ENCODE results near the gene SND1.

Gene SND1

GRCh38 chr7:127730658-127731276 is 78.8 kb downstream of the SND1 start:
- DNase-seq (ENCODE audit: low read depth in 2 of 2), result no peak

DNA sequence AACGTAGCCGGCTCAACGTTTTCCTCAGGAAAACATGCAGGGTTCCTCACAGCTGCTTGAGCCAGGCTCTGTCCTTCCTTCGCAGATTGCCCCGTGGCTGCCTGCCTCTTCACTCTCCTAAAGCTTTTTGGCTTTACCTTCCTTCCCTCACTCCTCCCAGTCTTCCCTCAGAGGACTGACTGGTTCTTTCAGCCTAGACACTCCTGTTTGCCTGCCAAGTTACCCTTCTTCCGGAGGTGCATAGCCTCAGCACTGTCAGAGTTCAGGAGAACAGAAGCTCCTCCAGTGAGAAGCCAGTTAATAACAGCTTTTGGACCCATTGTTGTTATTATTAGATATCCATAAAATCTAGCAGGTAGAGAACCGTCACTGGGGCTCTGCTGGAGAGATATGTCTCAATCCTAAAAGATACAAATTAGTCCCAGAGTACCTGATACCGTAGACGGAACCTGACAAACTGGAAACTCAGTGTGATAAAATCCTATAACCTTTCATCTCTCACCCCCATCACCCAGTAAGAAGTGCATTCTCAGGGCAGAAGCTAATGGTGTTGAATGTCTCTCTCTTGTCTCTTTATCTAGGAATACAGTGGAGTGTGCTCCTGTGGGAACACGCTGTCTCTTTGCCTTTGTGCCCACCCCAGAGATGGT is 79.6 kb downstream of the SND1 start:
- no peak for DNase-seq (ENCODE audit: low read depth in 2 of 2)

DNA sequence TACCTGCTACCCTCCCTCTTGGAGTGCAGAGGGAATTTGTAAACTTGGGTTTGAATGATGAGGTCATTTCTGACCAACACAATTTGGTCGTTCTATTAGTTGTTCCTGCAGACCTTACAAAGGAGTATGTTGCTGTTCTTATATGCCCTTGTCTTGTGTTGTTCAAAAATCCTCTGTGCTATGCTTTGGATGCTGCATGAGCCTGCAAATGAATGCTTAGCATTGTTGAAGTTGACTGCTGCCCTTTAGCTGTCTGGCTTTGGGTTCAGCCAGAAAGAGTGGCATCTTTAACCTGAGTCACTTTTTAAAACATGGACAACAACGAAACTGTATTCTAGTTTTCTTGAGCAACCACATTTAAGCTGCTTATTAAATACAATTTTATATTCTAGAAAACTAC is 80.3 kb downstream of the SND1 start:
- DNase-seq (ENCODE audit: low read depth in 2 of 2), result no peak

- DNase-seq (ENCODE audit: low read depth in 2 of 2), result no peak
Measured at GRCh38 chr7:127733986-127734385, 82.0 kb downstream of the SND1 start.

- no peak for DNase-seq (ENCODE audit: low read depth in 2 of 2)
Measured at GRCh38 chr7:127736511-127736910, 84.5 kb downstream of the SND1 start.

DNA sequence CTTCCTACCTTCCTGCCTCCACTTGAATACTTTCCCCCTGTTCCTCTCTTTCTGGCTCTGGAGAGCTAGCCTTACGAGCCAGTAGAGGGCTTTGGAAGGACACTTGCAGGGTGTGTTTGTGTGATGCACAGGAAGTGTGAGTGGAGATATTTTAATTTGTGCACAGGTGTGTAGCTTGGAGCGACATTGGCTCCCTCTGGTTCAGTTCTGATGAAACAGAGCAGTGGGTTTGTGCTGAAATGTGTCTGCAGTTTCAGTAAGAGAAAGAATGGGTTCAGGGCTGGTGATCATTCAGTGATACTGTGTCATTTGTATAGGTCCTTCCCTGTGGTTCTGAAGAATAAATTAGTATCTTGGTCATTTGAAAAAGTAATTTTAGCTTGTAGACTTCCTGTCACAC is 86.9 kb downstream of the SND1 start:
- no peak for DNase-seq (ENCODE audit: low read depth in 2 of 2)

DNA sequence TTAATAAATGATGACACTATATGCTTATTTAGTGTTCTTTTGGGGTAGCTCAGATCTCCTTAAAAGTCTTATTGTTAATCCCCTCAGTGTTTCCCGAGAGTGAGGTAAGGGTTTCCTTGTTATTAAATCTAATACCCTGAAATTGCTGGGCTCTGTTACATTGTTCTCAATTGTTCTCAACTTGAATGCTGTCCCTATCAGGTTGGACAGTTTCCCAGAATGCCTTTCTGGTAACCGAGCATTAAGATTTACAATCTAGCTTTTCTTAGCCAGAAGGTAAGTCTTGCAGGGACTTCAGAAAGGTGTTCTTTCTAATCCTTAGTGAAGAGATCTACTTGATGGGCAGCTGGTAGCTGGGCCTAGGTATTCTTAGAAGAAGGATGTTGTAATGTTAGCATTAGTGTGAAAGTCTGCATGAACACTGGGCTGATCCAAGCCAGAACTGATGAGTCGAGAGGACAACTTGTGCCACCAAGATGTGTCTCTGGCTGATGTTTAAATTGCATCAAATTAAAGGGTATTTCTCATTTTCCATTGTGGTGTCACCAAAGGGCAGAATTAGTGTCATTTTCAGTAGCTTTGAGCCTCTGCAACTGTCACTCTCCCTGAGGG is 89.9 kb downstream of the SND1 start:
- DNase-seq (ENCODE audit: low read depth in 2 of 2), result no peak

GRCh38 chr7:127745445-127745844 is 93.5 kb downstream of the SND1 start:
- DNase-seq (ENCODE audit: low read depth in 2 of 2), result no peak

- DNase-seq (ENCODE audit: low read depth in 2 of 2), result no peak
Measured at GRCh38 chr7:127751062-127751461, 99.1 kb downstream of the SND1 start.

GRCh38 chr7:127751490-127752448 is 99.8 kb downstream of the SND1 start:
- DNase-seq (ENCODE audit: low read depth in 2 of 2), result no peak

DNA sequence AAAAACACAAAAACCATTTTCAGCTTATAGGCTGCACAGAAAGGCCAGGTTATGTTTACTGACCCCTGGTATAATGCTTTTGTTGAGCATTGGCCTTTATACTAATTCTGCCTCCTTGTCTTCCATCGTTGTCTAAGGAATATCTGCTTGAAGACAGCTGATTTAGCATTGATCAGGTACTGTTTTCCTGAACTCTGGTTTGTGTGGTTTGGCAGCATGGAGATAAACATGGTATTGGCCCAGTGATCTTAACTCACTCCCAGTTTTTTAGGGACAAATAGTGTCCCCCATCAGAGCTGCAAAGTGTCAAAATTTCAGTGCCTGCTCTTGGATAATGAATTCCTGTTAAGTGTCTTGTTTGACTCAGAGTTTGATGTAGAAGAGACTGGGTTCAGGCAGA is 100.8 kb downstream of the SND1 start:
- no peak for DNase-seq (ENCODE audit: low read depth in 2 of 2)

- DNase-seq (ENCODE audit: low read depth in 2 of 2), result no peak
Measured at GRCh38 chr7:127754457-127754856, 102.5 kb downstream of the SND1 start.

DNA sequence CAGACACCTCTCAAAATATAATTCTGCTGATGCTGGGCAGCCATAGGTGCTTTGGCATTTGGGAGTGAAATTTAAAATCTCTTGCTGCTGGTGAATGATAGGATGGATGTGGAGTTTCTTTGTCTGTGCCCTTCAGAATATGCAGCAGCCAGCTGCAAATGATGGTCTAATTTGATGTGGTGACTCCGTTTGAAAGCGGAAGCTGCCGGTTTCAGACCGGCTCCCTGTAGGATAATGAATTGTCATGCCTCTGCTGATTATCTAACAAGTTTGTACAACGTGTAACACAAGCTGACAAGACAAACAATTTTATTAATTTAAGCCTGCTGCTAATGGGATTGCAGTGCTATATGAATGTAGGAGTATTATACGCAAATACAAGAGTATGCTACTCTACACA is 103.5 kb downstream of the SND1 start:
- DNase-seq (ENCODE audit: low read depth in 2 of 2), result no peak

DNA sequence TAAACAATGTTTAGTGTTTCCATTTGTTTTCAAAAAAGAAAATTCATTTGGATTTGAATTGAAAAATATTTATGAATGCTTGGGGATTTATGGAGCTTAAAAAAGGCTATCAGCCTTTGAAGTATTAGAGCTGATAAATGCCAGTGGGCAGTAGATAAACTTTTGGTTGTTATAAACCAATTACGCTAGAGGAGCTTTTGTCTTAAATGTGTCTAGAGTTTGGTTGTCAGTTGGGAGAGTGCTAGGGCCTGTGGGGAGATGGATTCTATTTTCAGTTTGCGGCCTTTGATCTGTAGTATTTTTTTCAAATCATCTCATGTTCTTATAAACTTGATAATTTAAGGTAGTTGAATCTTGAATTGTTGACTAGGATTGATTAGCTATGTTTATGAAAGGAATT is 104.0 kb downstream of the SND1 start:
- DNase-seq (ENCODE audit: low read depth in 2 of 2), result no peak

DNA sequence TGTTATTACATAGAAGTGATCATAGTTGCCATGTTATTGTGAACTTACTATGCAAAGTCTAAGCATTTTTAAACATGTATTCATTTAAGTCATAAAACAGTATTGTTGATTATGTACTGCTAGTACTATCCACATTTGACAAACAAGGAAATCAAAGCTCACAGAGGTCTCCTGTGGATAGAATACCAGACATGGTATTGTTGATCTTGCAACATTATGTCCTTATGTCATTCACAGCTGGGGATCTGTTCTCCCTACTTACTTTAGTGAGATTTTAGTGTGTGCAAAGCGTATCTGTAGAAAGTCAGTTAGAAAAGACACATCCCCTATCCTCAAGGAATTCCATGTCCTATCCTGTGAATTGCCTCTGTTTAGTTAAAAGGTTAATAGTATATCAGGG is 106.1 kb downstream of the SND1 start:
- no peak for DNase-seq (ENCODE audit: low read depth in 2 of 2)

DNA sequence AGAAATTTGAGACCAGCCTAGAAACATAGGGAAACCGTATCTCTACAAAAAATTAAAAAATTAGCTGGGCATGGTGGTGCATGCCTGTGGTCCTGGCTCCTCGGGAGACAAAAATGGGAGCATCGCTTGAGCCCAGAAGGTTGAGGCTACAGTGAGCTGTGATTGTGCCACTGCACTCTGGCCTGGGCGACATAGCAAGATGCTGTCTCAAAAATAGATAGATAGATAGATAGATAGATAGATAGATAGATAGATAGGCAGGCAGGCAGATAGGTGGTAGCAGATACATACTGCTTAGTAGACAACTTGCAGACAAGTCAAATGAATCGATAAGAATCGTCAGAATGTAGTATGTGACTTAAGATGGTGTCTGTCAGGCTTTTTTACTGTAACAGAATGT is 106.9 kb downstream of the SND1 start:
- DNase-seq (ENCODE audit: low read depth in 2 of 2), result no peak

DNA sequence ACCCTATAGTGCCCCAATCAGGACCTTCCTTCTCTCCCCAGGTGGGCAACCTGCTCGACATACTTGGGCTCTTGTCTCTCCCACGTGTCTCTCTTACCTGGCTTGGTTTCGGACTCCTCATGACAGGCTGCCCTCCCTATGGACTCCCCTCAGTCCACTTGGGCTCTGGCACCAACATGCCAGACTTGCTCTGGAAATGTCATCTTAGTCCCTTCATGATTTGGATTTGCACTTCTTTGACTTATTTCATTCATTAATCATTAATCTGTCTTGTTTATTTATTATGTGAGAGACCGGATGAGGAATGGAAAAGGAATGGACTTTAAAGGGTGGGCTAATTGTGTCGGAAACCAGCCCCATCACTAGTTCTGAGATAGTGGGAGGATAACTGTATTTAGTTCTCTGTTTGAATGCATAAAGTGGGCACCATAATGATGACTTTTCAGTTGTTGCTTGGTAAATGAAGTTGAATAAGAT is 108.0 kb downstream of the SND1 start:
- DNase-seq (ENCODE audit: low read depth in 2 of 2), result no peak

DNA sequence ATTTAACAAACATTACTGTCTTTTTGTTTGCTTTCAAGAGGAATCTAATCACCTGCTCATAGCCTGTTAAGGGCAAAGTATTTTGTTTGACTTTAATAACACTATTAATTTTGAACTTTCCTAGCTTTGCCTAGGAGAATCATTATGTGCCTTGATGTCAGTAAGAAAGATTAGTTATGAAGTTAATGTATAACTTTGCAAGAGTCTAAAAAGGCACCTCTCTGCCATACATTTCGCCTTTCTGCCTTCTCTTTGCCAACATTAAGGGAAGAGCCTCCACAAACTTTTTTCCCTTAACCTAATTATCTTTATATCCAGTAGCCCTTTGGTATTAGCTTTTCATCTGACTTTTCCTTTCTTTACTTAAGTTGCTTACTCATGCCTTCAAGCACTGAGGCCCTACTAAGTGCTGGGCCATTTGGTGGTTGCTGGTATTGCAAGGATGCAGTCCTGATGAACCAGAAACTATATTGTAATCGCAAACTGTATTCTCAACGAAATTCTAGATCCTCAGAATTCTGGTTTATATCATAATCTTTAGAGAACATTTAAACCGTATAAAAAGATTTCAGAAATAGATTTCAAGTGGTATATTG is 108.5 kb downstream of the SND1 start:
- no peak for DNase-seq (ENCODE audit: low read depth in 2 of 2)

DNA sequence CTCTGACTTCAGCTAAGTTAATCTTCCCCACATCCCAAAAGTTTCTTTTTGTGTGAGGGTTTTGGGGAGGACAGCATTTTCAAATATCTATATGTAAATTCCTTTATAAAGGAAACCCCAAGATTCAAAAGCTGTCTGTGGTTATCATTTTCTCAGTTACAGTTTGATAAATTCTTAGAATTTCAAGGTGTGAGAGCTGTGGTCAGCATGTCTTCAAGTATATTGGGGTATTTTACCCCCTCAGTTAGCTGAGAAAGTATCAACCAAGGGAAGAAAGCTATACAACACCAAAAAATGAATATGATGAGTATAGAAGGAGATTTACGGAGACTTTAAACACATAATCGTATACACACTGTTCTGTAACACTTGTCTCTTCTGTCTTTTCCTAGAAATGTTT is 109.2 kb downstream of the SND1 start:
- DNase-seq (ENCODE audit: low read depth in 2 of 2), result no peak

DNA sequence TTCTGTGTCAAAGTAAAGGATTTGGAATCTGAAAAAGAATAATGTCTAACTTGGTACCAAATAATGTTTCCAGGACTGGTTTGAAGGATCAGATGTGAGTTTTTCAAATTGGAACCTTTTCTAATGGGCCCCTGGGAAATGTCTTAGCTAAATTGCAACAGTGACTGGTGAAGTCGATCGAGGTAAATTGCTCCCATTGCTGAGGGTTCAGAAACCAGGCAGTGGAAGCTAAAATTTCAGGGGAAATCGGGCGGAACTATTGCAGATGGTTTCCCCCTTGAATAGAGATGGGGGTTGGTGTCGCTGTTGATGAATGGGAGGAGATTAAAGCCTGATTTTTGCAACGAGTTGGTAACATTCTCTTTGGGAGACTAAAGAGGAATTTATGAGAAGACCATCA is 112.7 kb downstream of the SND1 start:
- no peak for DNase-seq (ENCODE audit: low read depth in 2 of 2)

GRCh38 chr7:127765150-127765549 is 113.2 kb downstream of the SND1 start:
- no peak for DNase-seq (ENCODE audit: low read depth in 2 of 2)
